Measurements from ENCODE around the gene DIRAS2.
"Not testable (repeated sequence)": the region's sequence is repeated elsewhere in the genome, so short reads cannot be mapped to it uniquely, and the experiment has no call there.

Gene DIRAS2

GRCh38 chr9:90642570-90643539, at the start of gene DIRAS2:
Gene DIRAS2 (minus strand): TSS chr9:90642824. CDS start chr9:90613827, 28,997 bp downstream.
- DNase-seq: no peak

GRCh38 chr9:90684736-90685135, 42.1 kb upstream of the DIRAS2 start:
- DNase-seq: no peak

DNA sequence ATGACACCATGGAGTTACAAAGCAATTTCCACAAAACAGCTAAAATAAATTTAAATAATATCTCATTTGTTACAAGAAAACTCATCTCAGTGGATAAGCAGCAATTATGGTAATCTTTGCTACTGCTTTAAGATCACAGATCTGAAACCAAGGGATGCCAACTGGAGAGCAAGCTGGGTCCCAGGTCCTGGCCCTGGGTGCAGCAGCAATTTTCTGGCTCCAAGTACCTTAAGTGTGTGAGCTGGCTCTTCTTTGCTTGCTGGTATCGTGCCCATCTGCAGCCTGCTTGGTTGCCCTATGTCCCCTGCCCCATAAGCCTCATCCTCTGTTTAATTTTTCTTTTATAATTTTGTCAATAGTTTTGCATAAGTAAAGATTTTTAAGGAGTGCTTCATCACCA, 41.5 kb upstream of the DIRAS2 start:
- DNase-seq: no peak

DNA sequence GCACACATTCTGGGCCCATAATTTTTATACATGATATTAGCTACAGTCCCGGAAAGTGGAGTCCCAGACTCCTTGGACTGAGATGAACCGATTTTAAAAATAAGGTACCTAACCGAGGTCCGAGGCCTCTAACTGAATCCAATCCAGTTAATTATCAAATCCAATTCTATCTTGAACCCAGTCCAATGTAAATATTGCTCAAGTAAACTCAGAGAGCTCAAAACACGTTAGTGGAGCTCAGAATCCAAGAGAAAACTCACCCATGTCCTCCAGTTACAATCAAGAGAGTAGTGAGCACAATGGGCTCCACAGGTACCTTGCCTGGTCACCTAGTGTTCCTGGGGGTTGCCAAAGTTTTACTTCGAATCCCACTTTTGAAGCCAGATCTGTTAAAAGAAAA, 37.9 kb upstream of the DIRAS2 start:
- DNase-seq: no peak

GRCh38 chr9:90665072-90665471, 22.4 kb upstream of the DIRAS2 start:
- DNase-seq: no peak

DNA sequence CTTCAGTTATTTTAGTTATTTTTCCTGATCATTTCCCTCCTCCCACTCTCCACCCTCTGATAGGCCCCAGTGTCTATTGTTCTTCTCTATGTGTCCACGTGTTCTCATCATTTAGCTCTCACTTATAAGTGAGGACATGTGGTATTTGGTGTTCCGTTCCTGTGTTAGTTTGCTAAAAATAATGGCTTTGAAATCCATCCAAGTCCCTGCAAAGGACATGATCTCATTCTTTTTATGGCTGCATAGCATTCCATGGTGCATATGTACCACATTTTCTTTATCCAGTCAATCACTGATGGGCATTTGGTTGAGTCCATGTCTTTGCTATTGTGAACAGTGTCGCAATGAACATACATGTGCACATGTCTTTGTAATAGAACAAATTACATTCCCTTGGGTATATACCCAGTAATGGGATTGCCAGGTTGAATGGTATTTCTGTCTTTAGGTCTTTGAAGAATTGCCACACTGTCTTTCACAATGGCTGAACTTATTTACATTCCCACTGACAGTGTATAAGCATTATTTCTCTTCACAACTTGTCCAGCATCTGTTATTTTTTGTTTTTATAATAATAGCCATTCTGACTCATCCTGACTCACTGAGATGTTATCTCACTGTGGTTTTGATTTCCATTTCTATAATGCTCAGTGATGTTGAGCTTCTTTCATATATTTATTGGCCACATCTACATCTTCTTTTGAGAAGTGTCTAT, 17.2 kb upstream of the DIRAS2 start:
- DNase-seq: no peak

GRCh38 chr9:90658783-90659182, 16.2 kb upstream of the DIRAS2 start:
- no peak for DNase-seq

- DNase-seq: no peak
Measured at GRCh38 chr9:90658181-90658580, 15.6 kb upstream of the DIRAS2 start.

GRCh38 chr9:90656876-90657275, 14.3 kb upstream of the DIRAS2 start:
- not testable (repeated sequence) for DNase-seq

DNA sequence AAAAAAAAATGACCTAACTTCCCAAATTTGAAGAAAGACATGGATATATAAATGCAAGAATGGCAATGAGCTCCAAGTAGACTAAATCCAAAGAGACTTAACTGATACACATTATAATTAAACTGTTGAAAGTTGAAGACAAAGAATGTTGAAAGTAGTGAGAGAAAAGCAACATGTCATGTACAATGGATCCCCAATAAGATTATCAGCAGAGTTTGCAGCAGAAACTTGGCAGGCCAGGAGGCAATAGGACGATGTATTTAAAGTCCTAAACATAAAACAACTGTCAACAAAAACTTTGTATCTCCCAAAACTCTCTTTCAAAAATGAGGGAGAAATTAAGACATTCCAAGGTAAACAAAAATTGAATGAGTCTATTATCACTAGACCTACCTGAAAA, 8.6 kb upstream of the DIRAS2 start:
- no peak for DNase-seq

DNA sequence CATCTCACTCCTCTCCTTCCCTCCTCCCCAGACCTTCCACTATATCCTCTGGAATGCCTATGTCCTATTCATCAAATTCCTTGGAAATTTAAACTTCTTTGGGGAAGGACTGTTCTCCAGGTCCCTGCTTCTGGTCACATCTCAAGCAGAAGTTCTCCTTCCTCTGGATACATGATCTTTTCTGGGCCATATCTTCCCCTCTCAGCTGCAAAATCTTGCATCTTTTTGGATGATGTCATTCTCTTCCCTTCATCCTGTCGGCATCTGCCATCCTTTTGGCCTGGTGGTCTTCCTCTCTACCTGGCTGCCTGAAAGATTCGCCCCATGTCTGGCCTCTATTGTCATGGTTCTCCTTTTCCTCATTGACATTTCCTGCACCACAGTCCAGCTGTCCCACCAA, 5.2 kb upstream of the DIRAS2 start:
- no peak for DNase-seq

DNA sequence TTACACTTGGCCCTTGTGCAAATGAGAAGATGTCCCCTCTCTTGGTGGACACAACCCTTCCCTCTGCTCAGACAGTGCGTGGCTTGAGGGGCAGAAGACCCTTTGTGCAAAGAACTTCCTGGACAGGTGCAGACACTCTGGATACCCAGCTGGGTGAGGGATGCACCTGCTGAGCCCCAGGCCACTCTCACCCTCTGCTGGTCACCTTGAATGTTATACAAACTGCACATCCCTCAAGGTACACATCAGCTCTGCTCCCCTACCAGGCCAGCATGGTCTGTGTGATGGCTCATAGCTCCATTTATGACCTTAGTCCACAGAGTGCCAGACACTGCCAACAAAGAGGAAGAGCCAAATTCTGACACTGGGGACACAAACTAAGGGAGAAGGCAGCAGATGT, 3.1 kb upstream of the DIRAS2 start:
- no peak for DNase-seq

- no peak for DNase-seq
Measured at GRCh38 chr9:90641884-90642487, 638 bp downstream of the DIRAS2 start.

GRCh38 chr9:90641086-90641485, 1.5 kb downstream of the DIRAS2 start:
- DNase-seq: no peak

DNA sequence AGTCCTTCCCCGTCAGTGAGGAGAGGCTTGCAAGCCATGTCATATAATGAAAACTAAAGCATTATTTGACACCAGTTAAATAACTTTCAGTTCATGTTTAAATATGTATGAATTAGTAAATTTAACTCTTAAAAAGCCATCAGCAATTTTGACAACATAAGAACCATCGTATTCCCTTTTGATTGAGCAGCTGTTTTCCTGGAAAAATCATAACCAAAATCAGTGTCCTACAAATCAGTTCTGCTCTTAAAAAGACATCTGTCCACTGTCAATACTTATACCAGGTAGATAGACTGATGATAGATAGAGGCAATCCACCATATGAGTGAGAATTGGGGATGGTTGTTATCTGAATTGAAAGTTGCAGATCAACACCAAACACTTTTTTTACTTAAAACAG, 2.3 kb downstream of the DIRAS2 start:
- no peak for DNase-seq

- DNase-seq: no peak
Measured at GRCh38 chr9:90637626-90638025, 5.0 kb downstream of the DIRAS2 start.

- no peak for DNase-seq
Measured at GRCh38 chr9:90632647-90633207, 9.9 kb downstream of the DIRAS2 start.

GRCh38 chr9:90631964-90632363, 10.7 kb downstream of the DIRAS2 start:
- DNase-seq: no peak

DNA sequence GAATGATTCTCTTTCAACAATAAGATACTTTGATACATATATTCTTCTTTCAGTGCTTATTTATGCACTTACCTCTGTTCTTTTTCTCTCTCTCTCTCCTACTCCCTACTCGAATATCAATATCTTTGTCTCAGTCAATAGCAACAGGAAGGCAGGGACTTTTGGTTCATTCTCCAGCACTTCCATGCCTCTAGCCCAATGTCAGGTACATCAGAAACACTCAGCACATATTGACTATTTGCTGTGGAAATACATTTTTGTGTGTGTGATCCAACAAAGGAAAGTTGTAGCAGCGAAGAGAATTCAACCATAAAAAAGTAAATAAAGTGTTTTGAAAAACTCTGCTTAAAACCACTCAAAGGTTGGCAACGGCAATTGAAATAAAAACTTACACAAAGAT, 12.6 kb downstream of the DIRAS2 start:
- no peak for DNase-seq

- DNase-seq: no peak
Measured at GRCh38 chr9:90629354-90629753, 13.3 kb downstream of the DIRAS2 start.

DNA sequence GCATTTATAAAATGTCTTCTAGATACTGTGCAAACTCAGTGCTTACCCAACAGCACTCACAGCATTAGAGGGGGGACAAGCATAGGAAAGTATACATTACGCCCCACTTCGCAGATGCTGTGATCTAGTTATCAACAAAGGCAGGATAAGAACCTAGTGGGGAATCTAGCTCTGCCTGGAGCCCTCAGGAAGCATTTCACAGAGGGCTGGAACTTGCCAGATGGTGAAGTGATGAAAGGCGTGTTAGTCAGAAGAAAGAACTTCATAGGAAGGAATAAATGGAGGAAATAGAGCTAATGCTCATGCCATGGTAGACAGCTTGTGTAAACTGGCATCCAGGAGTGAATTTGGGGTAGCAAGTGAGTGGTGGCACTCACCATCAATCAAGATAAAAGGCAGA, 25.8 kb downstream of the DIRAS2 start:
- DNase-seq: no peak

GRCh38 chr9:90613502-90613901, 29.1 kb downstream of the DIRAS2 start:
- no peak for DNase-seq

DNA sequence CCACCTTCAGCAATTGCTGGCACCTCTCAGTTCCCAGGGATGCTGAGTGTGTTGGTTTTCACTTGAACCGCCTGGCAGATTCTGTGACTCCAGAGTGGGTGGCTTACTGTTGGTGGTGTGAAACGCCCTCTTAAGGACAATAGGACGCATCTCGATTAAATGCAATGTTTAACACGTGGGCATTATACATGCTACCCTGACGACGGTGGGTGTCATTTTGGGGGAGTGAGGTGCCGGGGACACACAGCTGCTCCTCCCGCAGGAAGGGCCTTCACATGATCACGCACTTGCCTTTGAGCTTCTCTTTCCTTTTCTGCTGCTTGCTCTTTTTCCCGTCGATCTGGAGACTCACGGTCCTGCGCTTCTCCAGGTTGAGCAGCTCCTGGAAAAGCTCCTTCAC, 29.7 kb downstream of the DIRAS2 start:
- DNase-seq: no peak

Data from stimulated activated CD4-positive, alpha-beta T cell treated with anti-CD3 and anti-CD28 coated beads, Interleukin-12 subunit alpha, Interleukin-12 subunit beta, amount 100 ng/mL, for 4 hours (primary cell).